ENCODE measurements around the gene IL17A.

- TF ChIP-seq EP300 (IDR thresholded peaks at IDR 0.05; ENCODE audit: low read depth) (no peak), CTCF (IDR thresholded peaks at IDR 0.05) (no peak)
These were observed 46.0 kb upstream of the IL17A start for GRCh38 chr6:52139985-52140680.
